Thyroid gland (tissue), 4 donors: Measurements from ENCODE around the gene MBIP.

Experiments
- CTCF ChIP-seq, 6 experiments: fragments of 200-600 bp in 3 of 6; fragments of 450-650 bp in 3 of 6; sonication (generic) in 3 of 6; IDR thresholded peaks; one replicate each; pipeline ENCODE4 v1.5.1; 2016 to 2019; ENCODE audit warnings: antibody characterized with exemption in 6 of 6, mild to moderate bottlenecking in 2 of 6, inconsistent platforms in 1 of 6, moderate library complexity in 1 of 6
- POLR2A ChIP-seq, 2 donors: fragments of 450-650 bp; IDR thresholded peaks; one replicate each; pipeline ENCODE4 v1.6.1; 2017; ENCODE audit warnings: antibody characterized with exemption in 2 of 2, mild to moderate bottlenecking in 2 of 2, moderate library complexity in 1 of 2

DNA sequence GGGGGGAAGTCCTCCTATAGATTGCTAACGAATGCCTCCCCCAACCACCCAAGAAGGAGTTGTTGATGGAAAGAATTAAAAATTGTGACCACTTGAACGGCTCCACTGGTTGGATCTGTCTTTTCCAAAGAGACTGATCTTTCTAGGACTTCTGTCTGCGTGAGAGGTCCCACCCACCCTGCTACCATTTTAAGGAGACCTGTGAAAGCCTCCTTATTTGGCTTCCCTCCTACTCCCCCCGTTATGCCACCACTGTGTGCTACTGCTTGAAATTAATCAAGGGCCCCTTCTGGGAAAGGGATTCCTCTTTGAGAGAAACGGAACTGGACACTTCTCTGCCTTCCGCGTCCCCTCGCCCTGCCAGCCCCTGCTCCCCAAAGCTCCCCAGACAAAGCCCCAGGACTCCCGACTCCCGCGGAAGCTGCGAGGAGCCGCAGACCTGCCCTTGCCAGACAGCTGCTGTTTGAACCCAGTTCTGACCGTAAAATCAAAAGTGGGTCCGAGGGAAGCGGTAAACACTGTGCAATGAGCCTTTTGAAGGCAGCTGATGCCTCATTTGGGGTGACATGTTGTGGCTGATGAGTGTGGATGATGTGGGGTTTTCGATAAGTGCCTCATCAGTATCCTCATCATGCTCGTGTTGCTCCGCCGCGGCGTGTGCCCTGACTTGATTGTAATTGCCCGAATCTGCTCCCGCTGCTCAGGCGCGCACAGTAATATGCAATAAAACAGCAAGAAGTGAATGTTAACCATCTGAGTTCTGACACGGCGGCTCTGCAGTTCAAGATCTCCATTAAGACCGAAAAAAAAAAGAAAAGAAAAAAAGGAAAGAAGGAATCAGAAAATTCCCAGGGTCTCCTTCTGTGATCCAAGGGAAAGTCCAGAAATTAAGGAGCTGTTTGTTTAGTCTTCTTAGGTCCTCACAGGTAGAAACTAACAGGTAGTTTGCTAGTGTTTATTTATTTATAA, 48.2 kb downstream of the MBIP start:
- TF ChIP-seq CTCF (IDR thresholded peaks at IDR 0.05) (no peak), POLR2A (IDR thresholded peaks at IDR 0.05) (peak in 1 of 2 donors; percentile 47)
